ENCODE measurements around the gene TBRG4.

Gene TBRG4

DNA sequence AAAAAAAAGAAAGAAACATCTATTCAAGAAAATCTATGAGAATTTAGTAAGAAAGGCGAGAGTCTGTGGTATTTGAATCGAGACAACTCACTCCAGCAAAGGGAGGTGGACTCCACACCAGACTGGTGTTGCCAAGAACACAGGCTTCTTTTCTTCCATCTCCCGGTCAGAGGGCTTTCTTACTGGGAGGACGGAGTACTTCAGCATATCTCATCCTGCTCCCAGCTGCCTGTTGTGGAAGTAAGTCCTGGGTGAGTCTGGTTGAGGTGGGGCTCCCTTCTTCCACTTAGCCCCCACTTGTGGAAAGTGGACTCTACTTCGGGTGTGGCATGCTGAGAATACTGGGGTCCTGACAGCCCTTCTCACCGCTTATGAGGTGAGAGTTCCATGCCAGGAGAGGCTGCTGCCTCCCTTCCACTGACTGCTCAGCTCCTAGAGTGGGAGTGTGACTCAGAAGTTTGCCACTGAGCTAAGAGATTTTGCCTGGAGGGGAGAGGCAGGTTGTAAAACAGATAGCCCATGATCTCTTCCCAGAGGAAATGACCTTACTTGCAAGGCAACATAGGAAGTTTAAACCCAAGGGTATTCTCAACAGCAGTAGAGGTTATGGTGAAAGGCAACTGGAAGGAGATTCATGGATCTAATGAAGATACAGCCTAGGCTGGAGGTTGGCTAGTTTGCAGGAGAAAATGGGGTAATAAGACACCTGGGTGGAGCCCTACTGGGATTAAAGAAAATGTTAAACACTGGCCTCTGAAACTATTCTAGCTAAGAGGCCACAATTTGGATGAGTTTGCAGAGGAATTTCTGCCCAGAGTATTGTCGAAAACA, 19.2 kb downstream of the TBRG4 start:
- H3K27ac ChIP-seq: no peak overlapping the region
- H3K4me3 ChIP-seq: no peak overlapping the region
- H3K4me1 ChIP-seq: peaks cover 0 to 18% (median 9%) of the 10 kb centered on the region in 4 donors
- H3K9me3 ChIP-seq: peaks cover 0 to 8% (median 0%) of the 10 kb centered on the region in 3 donors
- TF ChIP-seq, protein P1, sequence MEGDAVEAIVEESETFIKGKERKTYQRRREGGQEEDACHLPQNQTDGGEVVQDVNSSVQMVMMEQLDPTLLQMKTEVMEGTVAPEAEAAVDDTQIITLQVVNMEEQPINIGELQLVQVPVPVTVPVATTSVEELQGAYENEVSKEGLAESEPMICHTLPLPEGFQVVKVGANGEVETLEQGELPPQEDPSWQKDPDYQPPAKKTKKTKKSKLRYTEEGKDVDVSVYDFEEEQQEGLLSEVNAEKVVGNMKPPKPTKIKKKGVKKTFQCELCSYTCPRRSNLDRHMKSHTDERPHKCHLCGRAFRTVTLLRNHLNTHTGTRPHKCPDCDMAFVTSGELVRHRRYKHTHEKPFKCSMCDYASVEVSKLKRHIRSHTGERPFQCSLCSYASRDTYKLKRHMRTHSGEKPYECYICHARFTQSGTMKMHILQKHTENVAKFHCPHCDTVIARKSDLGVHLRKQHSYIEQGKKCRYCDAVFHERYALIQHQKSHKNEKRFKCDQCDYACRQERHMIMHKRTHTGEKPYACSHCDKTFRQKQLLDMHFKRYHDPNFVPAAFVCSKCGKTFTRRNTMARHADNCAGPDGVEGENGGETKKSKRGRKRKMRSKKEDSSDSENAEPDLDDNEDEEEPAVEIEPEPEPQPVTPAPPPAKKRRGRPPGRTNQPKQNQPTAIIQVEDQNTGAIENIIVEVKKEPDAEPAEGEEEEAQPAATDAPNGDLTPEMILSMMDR (IDR thresholded peaks at IDR 0.05): no peak
- no peaks in the 10 kb centered on the region for H3K27me3 ChIP-seq
- no peaks in the 10 kb centered on the region for H3K36me3 ChIP-seq
- intact Hi-C loops (cut with DNase I; ENCODE audit: low total_unique reads): no loop called here
- peak in 1 of 2 donors; percentile 40 for DNase-seq

GRCh38 chr7:45089341-45089891, 22.1 kb downstream of the TBRG4 start:
- H3K27ac ChIP-seq: peak overlapping the region; percentile 84 to 88
- TF ChIP-seq, protein P1 (IDR thresholded peaks at IDR 0.05): no peak
- peaks cover 0 to 5% (median 0%) of the 10 kb centered on the region in 3 donors for H3K9me3 ChIP-seq
- peaks cover 0 to 19% (median 0%) of the 10 kb centered on the region in 3 donors for H3K36me3 ChIP-seq
- H3K4me3 ChIP-seq: peak overlapping the region; percentile 64 to 74
- intact Hi-C loops (cut with DNase I; ENCODE audit: low total_unique reads): loop anchor here (5.0 kb wide), 1 partner anchor 92 kb away; no protein-coding TSS in a partner anchor
- no peaks in the 10 kb centered on the region for H3K27me3 ChIP-seq
- peak in 1 of 2 donors; percentile 79 for DNase-seq
- peaks cover 0 to 18% (median 9%) of the 10 kb centered on the region in 4 donors for H3K4me1 ChIP-seq

- Histone ChIP-seq H3K27me3 (no peaks in the 10 kb centered on the region), H3K27ac (peak within 1 kb of the TSS; percentile 84 to 88), H3K9me3 (peaks cover 0 to 5% (median 0%) of the 10 kb centered on the region in 3 donors), H3K4me1 (peaks cover 0 to 18% (median 9%) of the 10 kb centered on the region in 4 donors), H3K36me3 (peaks cover 0 to 22% (median 0%) of the 10 kb centered on the region in 3 donors), H3K4me3 (peak within 1 kb of the TSS; percentile 64 to 74)
- intact Hi-C loops (cut with DNase I; ENCODE audit: low total_unique reads): loop anchor here (5.0 kb wide), 1 partner anchor 92 kb away; no protein-coding TSS in a partner anchor
- TF ChIP-seq, protein P1 (IDR thresholded peaks at IDR 0.05): no peak
- DNase-seq: peak; percentile 41 to 83
Observed at GRCh38 chr7:45088821-45089340, 22.6 kb downstream of the TBRG4 start, which contains the start of gene NACAD. TSS of gene NACAD (minus strand) at chr7:45088969. CDS start at chr7:45088894, 75 bp downstream.

- no peak for DNase-seq
- H3K9me3 ChIP-seq: peaks cover 0 to under 1% (median 0%) of the 10 kb centered on the region in 3 donors
- intact Hi-C loops (cut with DNase I; ENCODE audit: low total_unique reads): loop anchor here (5.0 kb wide), 1 partner anchor 91 kb away; no protein-coding TSS in a partner anchor
- peak overlapping the region; percentile 64 to 74 for H3K4me3 ChIP-seq
- peaks cover 0 to 22% (median 0%) of the 10 kb centered on the region in 3 donors for H3K36me3 ChIP-seq
- H3K4me1 ChIP-seq: peaks cover 0 to 18% (median 9%) of the 10 kb centered on the region in 4 donors
- no peaks in the 10 kb centered on the region for H3K27me3 ChIP-seq
- peak overlapping the region; percentile 84 to 88 for H3K27ac ChIP-seq
- TF ChIP-seq, protein P1 (IDR thresholded peaks at IDR 0.05): no peak
Observed at GRCh38 chr7:45088146-45088701, 23.3 kb downstream of the TBRG4 start.
